NT2/D1 (cell line): ENCODE results near the gene EGFR.

ENCODE experiments used
- DNase-seq: peaks from one replicate; pipeline ENCODE4 v3.0.0-alpha.2; 2011; ENCODE audit warnings: low read depth, low spot score
- H3K27me3 ChIP-seq: 2 replicates; pipeline ENCODE4 v1.6.0; 2011; ENCODE audit warnings: mild to moderate bottlenecking; ENCODE audit not compliant: insufficient read length, insufficient read depth
- H3K36me3 ChIP-seq: 2 replicates; pipeline ENCODE4 v1.6.1; 2011; ENCODE audit warnings: mild to moderate bottlenecking, low read length, mixed read lengths; ENCODE audit not compliant: insufficient read depth, insufficient read length
- H3K4me1 ChIP-seq: 2 replicates; pipeline ENCODE4 v1.5.1; 2011; ENCODE audit not compliant: insufficient read depth, insufficient read length
- H3K4me3 ChIP-seq: 2 replicates; pipeline ENCODE4 v1.5.1; 2011; ENCODE audit warnings: low read depth; ENCODE audit not compliant: insufficient read length
- H3K9ac ChIP-seq: 2 replicates; pipeline ENCODE4 v1.6.0; 2011; ENCODE audit warnings: low read depth; ENCODE audit not compliant: insufficient read length
- H3K9me3 ChIP-seq: 2 replicates; pipeline ENCODE4 v1.5.1; 2011; ENCODE audit warnings: mild to moderate bottlenecking, low read length; ENCODE audit not compliant: insufficient read depth
- SUZ12 ChIP-seq: IDR thresholded peaks from 2 replicates; pipeline ENCODE4 v1.6.1; 2011; ENCODE audit not compliant: insufficient read length, insufficient read depth; ENCODE audit errors: extremely low read depth
- YY1 ChIP-seq: IDR thresholded peaks from 2 replicates; pipeline ENCODE4 v1.6.1; 2011; ENCODE audit not compliant: insufficient read length, insufficient read depth
- ZNF274 ChIP-seq: IDR thresholded peaks from 2 replicates; pipeline ENCODE4 v1.6.1; 2011; ENCODE audit warnings: mild to moderate bottlenecking, low read depth, low read length

Gene EGFR

GRCh38 chr7:55071411-55072175, 52.8 kb downstream of the EGFR start:
- Histone ChIP-seq H3K36me3 (no peaks in the 10 kb centered on the region), H3K9ac (no peak overlapping the region), H3K4me3 (no peak overlapping the region), H3K9me3 (no peaks in the 10 kb centered on the region), H3K4me1 (peaks cover 9% of the 10 kb centered on the region), H3K27me3 (no peaks in the 10 kb centered on the region)
- no peak for DNase-seq
- TF ChIP-seq YY1 (no peak), ZNF274 (no peak), SUZ12 (no peak)

GRCh38 chr7:55072251-55072650, 53.4 kb downstream of the EGFR start:
- Histone ChIP-seq H3K4me3 (no peak overlapping the region), H3K36me3 (no peaks in the 10 kb centered on the region), H3K4me1 (peaks cover 6% of the 10 kb centered on the region), H3K27me3 (no peaks in the 10 kb centered on the region), H3K9ac (no peak overlapping the region), H3K9me3 (no peaks in the 10 kb centered on the region)
- no peak for DNase-seq
- TF ChIP-seq SUZ12 = no peak
- no peak for TF ChIP-seq YY1
- no peak for TF ChIP-seq ZNF274

GRCh38 chr7:55073051-55073511, 54.3 kb downstream of the EGFR start:
- H3K4me1 ChIP-seq = peaks cover 3% of the 10 kb centered on the region

GRCh38 chr7:55073976-55074528, 55.2 kb downstream of the EGFR start:
- H3K4me3 ChIP-seq = no peak overlapping the region
- no peak for DNase-seq
- H3K27me3 ChIP-seq = no peaks in the 10 kb centered on the region
- TF ChIP-seq SUZ12 = no peak
- no peak for TF ChIP-seq YY1
- TF ChIP-seq ZNF274 = no peak
- H3K4me1 ChIP-seq = peaks cover 11% of the 10 kb centered on the region
- no peak overlapping the region for H3K9ac ChIP-seq
- no peaks in the 10 kb centered on the region for H3K36me3 ChIP-seq
- H3K9me3 ChIP-seq = no peaks in the 10 kb centered on the region

More at GRCh38 chr7:55073051-55073511, 54.3 kb downstream of the EGFR start:
- H3K27me3 ChIP-seq = no peaks in the 10 kb centered on the region
- H3K36me3 ChIP-seq = no peaks in the 10 kb centered on the region
- no peak for DNase-seq
- no peak overlapping the region for H3K4me3 ChIP-seq
- H3K9ac ChIP-seq = no peak overlapping the region
- H3K9me3 ChIP-seq = no peaks in the 10 kb centered on the region
- TF ChIP-seq SUZ12 = no peak
- TF ChIP-seq YY1 = no peak
- TF ChIP-seq ZNF274 = no peak

- Histone ChIP-seq H3K9ac (no peak overlapping the region), H3K4me3 (no peak overlapping the region), H3K36me3 (no peaks in the 10 kb centered on the region), H3K4me1 (peaks cover 16% of the 10 kb centered on the region), H3K9me3 (no peaks in the 10 kb centered on the region), H3K27me3 (no peaks in the 10 kb centered on the region)
- no peak for DNase-seq
- TF ChIP-seq SUZ12 (no peak), YY1 (no peak), ZNF274 (no peak)
These were observed 56.7 kb downstream of the EGFR start for GRCh38 chr7:55075464-55076021.

GRCh38 chr7:55077561-55078410, 59.0 kb downstream of the EGFR start:
- no peak for DNase-seq
- Histone ChIP-seq H3K4me3 (no peak overlapping the region), H3K27me3 (no peaks in the 10 kb centered on the region), H3K9ac (no peak overlapping the region), H3K4me1 (peaks cover 16% of the 10 kb centered on the region), H3K36me3 (no peaks in the 10 kb centered on the region), H3K9me3 (no peaks in the 10 kb centered on the region)
- no peak for TF ChIP-seq ZNF274
- TF ChIP-seq YY1 = no peak
- TF ChIP-seq SUZ12 = no peak
